ENCODE data around the gene AGTPBP1.
A peak's percentile ranks its signal among the peaks of the same experiment; 100 is the strongest.

Gene AGTPBP1

DNA sequence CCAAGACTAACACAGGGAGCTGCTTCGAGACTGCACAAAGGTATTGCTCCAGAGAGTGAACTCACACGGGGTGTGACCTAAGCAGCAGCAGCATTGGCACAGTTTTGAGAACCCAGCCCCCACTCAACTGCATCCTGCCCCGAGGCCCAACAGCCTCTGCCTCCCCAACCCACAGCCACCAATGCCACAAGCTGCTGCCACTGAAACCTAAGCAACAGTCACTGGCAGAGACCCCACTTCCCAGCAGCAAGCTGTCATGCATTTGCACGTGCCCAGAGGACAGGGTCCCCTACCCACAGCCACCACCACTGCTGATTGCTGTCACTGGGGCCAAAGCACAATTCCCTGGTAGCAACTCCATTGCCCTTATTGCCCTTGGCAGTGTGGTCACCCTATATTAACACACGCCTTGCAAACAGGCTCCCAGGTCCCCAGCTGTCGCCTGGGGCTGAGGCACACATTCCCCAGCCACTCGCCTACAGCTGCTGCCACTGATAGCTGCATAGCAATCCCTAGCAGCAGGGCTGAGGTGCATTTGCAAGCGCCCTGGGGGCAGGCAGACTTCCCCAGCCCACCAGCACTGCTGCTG, 141.0 kb downstream of the AGTPBP1 start:
- Histone ChIP-seq H3K79me2 (ENCODE audit: insufficient read depth, low read depth) (no peaks in the 10 kb centered on the region), H3K36me3 (ENCODE audit: insufficient read depth) (no peaks in the 10 kb centered on the region; the same call in 1 of the 2 replicates), H3K4me2 (no peak overlapping the region), H2AFZ (ENCODE audit: low read depth) (no peak overlapping the region), H4K20me1 (ENCODE audit: insufficient read depth) (no peaks in the 10 kb centered on the region), H3K27ac (0 out of 2 replicates have a peak overlapping the region, but pooled peaks have one; percentile 19), H3K27me3 (ENCODE audit: insufficient read depth, low read depth) (no peaks in the 10 kb centered on the region), H3K4me3 (IDR thresholded peaks at IDR 0.05; ENCODE audit: insufficient read depth, low read depth, low read length) (no peak overlapping the region), H3K4me1 (ENCODE audit: low read depth, poor library complexity, severe bottlenecking) (no peaks in the 10 kb centered on the region), H3K9ac (no peak overlapping the region)
- TF ChIP-seq, protein P1, sequence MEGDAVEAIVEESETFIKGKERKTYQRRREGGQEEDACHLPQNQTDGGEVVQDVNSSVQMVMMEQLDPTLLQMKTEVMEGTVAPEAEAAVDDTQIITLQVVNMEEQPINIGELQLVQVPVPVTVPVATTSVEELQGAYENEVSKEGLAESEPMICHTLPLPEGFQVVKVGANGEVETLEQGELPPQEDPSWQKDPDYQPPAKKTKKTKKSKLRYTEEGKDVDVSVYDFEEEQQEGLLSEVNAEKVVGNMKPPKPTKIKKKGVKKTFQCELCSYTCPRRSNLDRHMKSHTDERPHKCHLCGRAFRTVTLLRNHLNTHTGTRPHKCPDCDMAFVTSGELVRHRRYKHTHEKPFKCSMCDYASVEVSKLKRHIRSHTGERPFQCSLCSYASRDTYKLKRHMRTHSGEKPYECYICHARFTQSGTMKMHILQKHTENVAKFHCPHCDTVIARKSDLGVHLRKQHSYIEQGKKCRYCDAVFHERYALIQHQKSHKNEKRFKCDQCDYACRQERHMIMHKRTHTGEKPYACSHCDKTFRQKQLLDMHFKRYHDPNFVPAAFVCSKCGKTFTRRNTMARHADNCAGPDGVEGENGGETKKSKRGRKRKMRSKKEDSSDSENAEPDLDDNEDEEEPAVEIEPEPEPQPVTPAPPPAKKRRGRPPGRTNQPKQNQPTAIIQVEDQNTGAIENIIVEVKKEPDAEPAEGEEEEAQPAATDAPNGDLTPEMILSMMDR (conservative IDR thresholded peaks at IDR 0.05; ENCODE audit: low read depth, low read length): no peak

DNA sequence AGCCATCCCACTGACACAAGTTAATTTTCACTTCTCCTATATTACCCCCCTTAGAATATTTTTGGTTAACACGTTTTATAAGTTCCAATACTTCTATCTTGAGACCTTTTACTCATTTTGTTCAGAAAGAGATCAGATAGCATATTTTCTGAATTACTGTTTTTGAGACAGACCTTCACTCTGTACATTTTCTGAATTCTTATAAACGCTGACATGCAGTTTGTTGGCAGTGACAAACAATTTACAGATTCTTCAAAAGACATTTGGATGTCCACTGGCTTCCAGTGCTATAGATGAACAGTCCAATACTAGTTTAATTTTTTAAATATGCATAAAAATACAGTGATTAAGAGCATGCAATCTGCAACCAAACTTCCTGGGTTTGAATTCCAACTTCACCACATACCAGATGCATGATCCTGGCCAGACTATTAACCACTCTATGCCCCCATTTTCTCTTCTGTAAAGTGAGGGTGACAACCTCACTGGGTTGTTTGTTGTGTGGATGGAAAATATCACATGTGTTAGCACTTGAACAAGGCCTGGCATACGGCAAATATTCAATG, 142.1 kb downstream of the AGTPBP1 start:
- H3K36me3 ChIP-seq (ENCODE audit: insufficient read depth): no peaks in the 10 kb centered on the region; the same call in 1 of the 2 replicates
- no peak overlapping the region for H3K4me2 ChIP-seq
- no peak overlapping the region for H3K27ac ChIP-seq
- TF ChIP-seq, protein P1 (conservative IDR thresholded peaks at IDR 0.05; ENCODE audit: low read depth, low read length): no peak
- H3K27me3 ChIP-seq (ENCODE audit: insufficient read depth, low read depth): no peaks in the 10 kb centered on the region
- H3K79me2 ChIP-seq (ENCODE audit: insufficient read depth, low read depth): no peaks in the 10 kb centered on the region
- H3K9ac ChIP-seq: no peak overlapping the region
- H2AFZ ChIP-seq (ENCODE audit: low read depth): no peak overlapping the region
- no peaks in the 10 kb centered on the region for H3K4me1 ChIP-seq (ENCODE audit: low read depth, poor library complexity, severe bottlenecking)
- H3K4me3 ChIP-seq (IDR thresholded peaks at IDR 0.05; ENCODE audit: insufficient read depth, low read depth, low read length): no peak overlapping the region
- H4K20me1 ChIP-seq (ENCODE audit: insufficient read depth): no peaks in the 10 kb centered on the region

DNA sequence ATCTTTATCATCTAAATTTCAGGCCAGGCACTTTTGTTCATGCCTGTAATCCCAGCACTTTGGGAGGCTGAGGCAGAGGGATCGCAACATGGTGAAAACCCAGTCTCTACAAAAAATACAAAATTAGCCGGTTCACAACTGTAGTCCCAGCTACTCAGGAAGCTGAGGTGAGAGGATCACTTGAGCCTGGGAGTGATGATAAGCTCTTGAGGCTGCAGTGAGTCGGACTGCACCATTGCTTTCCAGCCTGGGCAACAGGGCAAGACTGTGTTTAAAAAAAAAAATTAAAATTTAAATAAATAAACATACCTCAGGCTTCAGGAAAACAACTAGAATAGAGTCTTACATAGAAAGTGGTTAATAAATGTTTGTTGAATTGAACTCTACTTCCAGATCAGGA, 147.4 kb downstream of the AGTPBP1 start:
- no peak overlapping the region for H3K4me2 ChIP-seq
- TF ChIP-seq, protein P1 (conservative IDR thresholded peaks at IDR 0.05; ENCODE audit: low read depth, low read length): no peak
- no peaks in the 10 kb centered on the region for H3K27me3 ChIP-seq (ENCODE audit: insufficient read depth, low read depth)

DNA sequence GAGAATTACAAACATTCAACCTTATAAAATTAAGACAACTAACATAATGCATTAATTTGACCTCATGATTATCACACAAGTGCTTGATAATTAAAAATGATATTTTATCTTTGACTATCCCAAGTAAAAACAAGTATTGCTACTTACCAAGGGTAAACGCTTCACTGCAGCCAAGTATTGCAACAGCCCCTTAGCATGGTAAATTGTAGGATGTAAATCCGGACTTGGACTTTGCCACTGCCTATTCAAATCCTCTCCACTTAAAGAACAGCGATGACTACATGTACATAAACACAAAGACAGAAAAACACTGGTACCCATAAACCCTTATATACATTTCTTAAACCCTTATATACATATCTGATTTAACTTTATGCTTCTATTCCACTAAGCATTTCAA, 155.1 kb downstream of the AGTPBP1 start:
- Histone ChIP-seq H3K79me2 (ENCODE audit: insufficient read depth, low read depth) (no peaks in the 10 kb centered on the region), H3K27ac (no peak overlapping the region), H4K20me1 (ENCODE audit: insufficient read depth) (no peaks in the 10 kb centered on the region), H3K4me2 (no peak overlapping the region), H3K4me1 (ENCODE audit: low read depth, poor library complexity, severe bottlenecking) (peaks cover 3% of the 10 kb centered on the region), H3K4me3 (IDR thresholded peaks at IDR 0.05; ENCODE audit: insufficient read depth, low read depth, low read length) (no peak overlapping the region), H3K9ac (no peak overlapping the region), H3K36me3 (ENCODE audit: insufficient read depth) (no peaks in the 10 kb centered on the region), H2AFZ (ENCODE audit: low read depth) (no peak overlapping the region), H3K27me3 (ENCODE audit: insufficient read depth, low read depth) (no peaks in the 10 kb centered on the region)
- TF ChIP-seq, protein P1 (conservative IDR thresholded peaks at IDR 0.05; ENCODE audit: low read depth, low read length): no peak

More for the DNA sequence above, 147.4 kb downstream of the AGTPBP1 start:
- Histone ChIP-seq H3K4me3 (IDR thresholded peaks at IDR 0.05; ENCODE audit: insufficient read depth, low read depth, low read length) (no peak overlapping the region), H4K20me1 (ENCODE audit: insufficient read depth) (no peaks in the 10 kb centered on the region), H2AFZ (ENCODE audit: low read depth) (no peak overlapping the region), H3K9ac (no peak overlapping the region), H3K27ac (no peak overlapping the region), H3K36me3 (ENCODE audit: insufficient read depth) (no peaks in the 10 kb centered on the region), H3K4me1 (ENCODE audit: low read depth, poor library complexity, severe bottlenecking) (peaks cover 12% of the 10 kb centered on the region), H3K79me2 (ENCODE audit: insufficient read depth, low read depth) (no peaks in the 10 kb centered on the region)
